Ovary (tissue), 3 donors: Measurements from ENCODE around the gene NIM1K.

ENCODE experiments used
- CTCF ChIP-seq, 3 donors: fragments of 450-650 bp in 2 of 3; fragments of 200-600 bp in 1 of 3; IDR thresholded peaks; one replicate each; pipeline versions ENCODE4 v1.5.1 to v1.8.0; 2016 to 2022; ENCODE audit warnings: antibody characterized with exemption in 3 of 3, mild to moderate bottlenecking in 1 of 3
- EP300 ChIP-seq: sonication (generic); formaldehyde crosslinking; IDR thresholded peaks from one replicate; pipeline ENCODE4 v1.6.1; 2017; ENCODE audit warnings: antibody characterized with exemption
- POLR2A ChIP-seq: fragments of 450-650 bp; IDR thresholded peaks from one replicate; pipeline ENCODE4 v1.6.1; 2017; ENCODE audit warnings: antibody characterized with exemption, mild to moderate bottlenecking, moderate library complexity
- donor health status: DM: no; HTN: no; CAD: no.

DNA sequence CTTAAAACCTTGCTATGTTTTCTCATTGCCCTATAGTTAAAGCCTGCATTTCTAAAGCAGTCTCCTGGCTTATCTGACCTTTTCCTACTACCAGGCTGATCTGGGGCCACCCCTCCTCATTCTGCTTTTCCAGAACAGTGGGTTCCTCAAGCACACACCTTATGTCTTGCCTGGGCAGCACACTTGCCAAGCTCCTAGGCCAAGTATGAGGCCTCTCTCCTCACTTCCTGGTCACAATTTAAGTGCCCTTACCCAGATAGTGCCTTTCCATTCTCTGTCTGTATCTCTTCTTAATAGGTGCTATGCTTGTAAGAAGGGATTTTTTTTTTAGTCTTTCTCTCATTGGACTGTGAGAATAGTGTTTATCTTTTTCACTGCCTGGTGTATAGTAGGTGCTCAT lies 81.5 kb downstream of the NIM1K start:
- TF ChIP-seq POLR2A (no peak), CTCF (IDR thresholded peaks at IDR 0.05) (no peak), EP300 (no peak)
